HG03442 (cell line): ENCODE data around the gene NTM.

ENCODE experiments used
- ATAC-seq: cut with Tn5 transposase; IDR thresholded peaks from one replicate; pipeline ENCODE4 v1.9.1; 2021; ENCODE audit warnings: mild to moderate bottlenecking, moderate library complexity; ENCODE audit not compliant: unreplicated experiment

The NTM gene

GRCh38 chr11:131458421-131458820 lies 88.0 kb downstream of the NTM start:
- ATAC-seq, result no peak

- ATAC-seq, result no peak
Observed at GRCh38 chr11:131460931-131461330, 90.5 kb downstream of the NTM start.

GRCh38 chr11:131462622-131463021 lies 92.2 kb downstream of the NTM start:
- no peak for ATAC-seq

GRCh38 chr11:131463162-131463561 lies 92.7 kb downstream of the NTM start:
- ATAC-seq, result no peak

GRCh38 chr11:131463649-131464425 lies 93.4 kb downstream of the NTM start:
- ATAC-seq, result no peak

DNA sequence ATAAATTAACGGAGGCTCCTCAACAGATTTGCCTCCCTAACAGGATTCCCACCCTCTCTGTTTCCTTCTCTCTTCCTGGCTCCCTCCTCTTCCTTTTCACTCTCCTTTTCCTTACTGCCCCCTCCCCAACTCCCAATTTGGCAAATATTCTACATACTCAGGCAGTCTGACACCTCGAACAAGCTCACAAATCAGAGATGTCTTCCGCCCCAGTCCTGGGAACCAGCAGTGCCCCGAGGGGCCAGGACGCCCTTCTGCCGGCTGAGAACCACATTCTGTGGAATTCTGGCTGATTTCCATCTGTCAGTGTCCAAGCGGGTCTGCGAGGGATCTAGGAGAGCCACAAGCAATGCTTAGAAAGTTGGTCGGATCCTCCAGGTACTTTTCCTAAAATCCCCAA lies 94.0 kb downstream of the NTM start:
- ATAC-seq, result no peak

DNA sequence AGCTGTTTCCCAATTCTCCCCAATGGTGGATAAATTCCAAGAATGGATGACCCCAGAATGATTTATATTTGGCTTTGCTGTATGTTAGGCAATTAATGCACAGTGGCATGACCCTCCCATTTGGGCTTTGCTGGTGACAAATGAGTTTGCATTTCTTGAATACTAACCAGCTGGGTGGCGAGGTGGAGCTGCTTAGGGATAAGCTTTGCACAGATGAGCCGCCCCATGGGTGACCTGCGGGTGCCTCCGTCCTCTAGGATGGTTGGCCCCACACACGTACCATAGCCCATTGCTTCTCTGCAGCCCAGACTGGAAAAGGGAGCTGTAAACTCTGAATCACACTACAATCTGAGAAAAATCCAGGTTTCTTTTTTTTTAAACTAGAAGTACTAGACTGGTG lies 94.6 kb downstream of the NTM start:
- ATAC-seq, result no peak

DNA sequence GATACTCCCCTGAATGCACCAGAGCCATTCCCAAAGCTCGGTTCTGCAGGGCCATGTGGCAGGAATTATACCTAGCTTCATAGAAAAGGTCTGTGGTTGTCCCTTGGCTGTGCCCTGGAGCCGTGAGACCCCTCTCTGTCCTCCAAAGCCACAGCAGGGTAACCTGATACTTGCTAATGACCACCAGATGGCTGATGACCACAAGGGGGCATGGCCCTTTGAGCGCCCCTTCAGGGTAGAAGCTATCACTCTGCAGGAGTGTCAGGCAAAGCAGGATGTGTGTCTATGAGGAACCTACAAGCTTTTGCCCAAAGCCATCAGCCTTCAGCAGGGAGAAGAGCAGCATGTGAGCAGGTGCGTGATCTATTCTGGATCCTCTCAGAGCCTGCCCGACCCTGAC lies 95.3 kb downstream of the NTM start:
- no peak for ATAC-seq

GRCh38 chr11:131467645-131468394 lies 97.4 kb downstream of the NTM start:
- ATAC-seq, result no peak

- no peak for ATAC-seq
Observed at GRCh38 chr11:131468565-131468964, 98.2 kb downstream of the NTM start.

DNA sequence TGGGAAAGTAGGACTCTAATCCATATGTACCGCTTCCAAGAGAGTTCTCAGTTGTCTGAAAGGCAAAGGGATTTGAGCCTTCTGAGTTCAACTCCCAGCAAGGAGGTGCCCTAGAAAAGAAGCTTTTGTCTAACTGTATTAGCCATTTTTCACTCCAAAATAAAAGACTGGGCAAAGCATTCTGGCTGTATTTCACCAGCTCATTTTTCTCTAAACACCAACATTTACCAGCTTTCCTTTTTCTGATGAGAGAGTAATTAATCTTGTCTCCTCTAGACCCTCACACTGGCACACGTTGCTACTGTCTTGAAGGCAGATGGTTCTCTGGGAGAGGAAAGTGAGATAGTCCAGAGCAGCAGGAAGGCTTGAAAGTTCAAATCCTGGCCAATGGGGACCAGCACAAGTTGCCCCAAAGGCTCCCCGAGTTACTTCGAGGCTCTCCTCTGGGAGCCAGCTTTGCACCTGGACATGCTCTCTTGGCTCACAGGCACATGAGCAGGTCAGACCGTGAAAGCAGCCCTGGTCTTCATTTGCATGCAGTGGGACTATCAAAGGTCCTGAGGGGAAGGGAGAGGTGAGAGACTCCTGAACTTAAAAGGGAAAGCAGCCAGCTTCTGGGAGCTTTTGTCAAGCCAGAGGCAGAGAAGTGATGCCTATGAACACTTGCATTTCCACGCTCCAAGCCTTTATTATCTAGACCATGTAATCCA lies 100.0 kb downstream of the NTM start:
- ATAC-seq, result no peak

DNA sequence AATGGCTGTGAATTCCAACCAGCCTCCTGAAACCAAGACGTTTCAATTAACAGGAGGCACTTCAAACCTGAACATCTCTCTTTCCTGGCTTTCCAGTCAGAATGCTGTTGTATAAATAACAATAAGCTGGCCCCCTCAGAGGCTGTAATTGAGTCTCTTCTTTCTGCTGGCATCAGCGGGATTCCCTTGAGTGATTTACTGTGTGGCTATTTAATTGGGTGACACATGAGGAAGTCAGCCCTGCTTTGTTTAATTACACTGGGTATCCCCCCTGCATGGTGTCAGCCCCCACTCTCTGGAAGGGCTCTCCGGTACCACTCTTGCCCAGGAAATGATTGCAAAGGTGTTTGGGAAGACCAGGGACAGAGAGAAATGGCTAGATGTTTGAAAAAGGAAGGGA lies 101.6 kb downstream of the NTM start:
- ATAC-seq, result no peak

- no peak for ATAC-seq
Observed at GRCh38 chr11:131474947-131475346, 104.5 kb downstream of the NTM start.

DNA sequence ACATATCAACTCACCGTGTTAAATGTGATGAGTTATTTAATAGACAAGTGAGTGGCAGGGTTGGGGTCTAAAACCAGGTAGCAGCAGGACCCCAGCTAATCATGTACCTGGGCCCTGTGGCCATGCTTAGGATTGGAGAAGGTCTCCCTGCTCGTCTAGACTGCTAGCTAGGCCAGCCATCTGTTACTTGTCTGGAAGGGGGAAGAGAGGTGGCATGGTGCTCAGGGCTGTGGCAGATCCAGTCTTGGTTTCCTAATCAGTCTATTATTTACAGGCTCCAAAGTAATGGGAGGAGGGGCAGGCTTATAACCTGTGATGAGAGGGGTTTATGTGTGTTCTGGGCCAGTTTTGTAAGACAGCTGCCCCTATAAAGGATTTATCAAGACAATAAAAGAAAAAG lies 105.9 kb downstream of the NTM start:
- ATAC-seq, result no peak

GRCh38 chr11:131478341-131478740 lies 107.9 kb downstream of the NTM start:
- no peak for ATAC-seq

GRCh38 chr11:131481303-131481702 lies 110.9 kb downstream of the NTM start:
- ATAC-seq, result no peak

- no peak for ATAC-seq
Observed at GRCh38 chr11:131481971-131482370, 111.6 kb downstream of the NTM start.

DNA sequence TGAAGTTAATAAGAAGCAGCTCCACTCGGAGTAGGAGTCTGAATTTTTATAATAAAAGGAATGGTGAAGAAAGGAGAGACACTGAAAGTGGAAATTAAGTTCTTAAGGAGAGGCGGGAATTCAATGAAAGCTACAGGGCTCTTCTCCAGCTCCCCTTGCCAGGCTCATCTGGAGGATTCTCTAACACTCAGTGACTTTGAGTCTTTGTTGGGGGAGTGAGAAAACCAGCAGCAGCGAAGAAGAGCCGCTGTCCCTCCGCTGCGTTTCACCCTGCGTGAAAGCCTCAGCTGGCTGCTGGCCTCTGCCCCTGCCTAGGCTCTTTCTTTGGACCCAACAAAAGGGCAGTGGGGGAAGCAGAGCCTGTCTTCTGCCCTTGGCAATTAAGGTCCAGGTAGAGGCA lies 113.0 kb downstream of the NTM start:
- no peak for ATAC-seq

GRCh38 chr11:131483877-131484276 lies 113.5 kb downstream of the NTM start:
- no peak for ATAC-seq

GRCh38 chr11:131486100-131486499 lies 115.7 kb downstream of the NTM start:
- no peak for ATAC-seq

DNA sequence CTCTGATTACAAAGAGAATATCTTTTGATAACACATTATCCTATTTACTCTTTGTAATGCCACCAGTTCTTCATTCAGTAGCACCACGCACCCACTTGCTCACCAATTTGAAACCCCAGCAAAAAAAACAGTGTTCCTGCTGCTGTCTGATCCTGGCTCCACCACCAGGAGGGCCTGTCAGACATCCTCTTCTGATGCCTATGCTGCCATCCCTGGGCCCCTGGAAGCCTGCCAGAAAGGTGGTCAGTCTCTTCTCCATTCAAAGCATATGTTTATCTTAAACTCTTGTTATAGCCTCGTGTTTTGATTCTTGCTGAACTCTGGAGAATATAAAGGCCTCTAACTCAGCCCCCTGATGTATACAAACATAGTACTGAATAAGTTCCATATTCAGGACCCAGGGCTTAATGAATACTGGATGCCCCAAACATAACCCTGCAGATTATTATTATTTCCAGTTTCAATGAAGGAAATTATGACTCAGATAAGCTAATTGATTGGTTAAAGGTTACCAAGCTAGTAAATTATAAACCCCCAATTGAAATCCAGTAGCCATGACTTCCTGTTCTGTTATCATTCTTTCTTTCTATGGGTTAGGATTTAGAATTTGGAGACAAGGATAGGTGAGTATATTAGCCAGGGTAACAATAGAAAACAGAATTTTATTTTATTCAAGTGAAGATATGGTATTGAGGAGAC lies 116.7 kb downstream of the NTM start:
- no peak for ATAC-seq
